ENCODE data around the gene HSPB8. TPM values are rescaled to one million over a fixed set of nuclear protein-coding genes. Genes with fewer than 3 reads are reported as not detected.

The HSPB8 gene
- total and polyA plus RNA-seq, 2 of the 4 experiments (the other 2 are of a cell fraction), result 12.9 to 25.8 TPM

- no peak overlapping the region for H2AK5ac ChIP-seq (ENCODE audit: low read depth, low read length)
- ATAC-seq (ENCODE audit: low read depth) (no peak), DNase-seq (no peak)
- no peak overlapping the region for H2BK15ac ChIP-seq (ENCODE audit: low read depth, low read length)
- no peak overlapping the region for H3K14ac ChIP-seq (replicated peaks; ENCODE audit: low read depth, low read length)
- no peak overlapping the region for H4K5ac ChIP-seq (ENCODE audit: low read depth, low read length)
- H2BK120ac ChIP-seq (ENCODE audit: low read depth, low read length), result no peak overlapping the region
- H3K27me3 ChIP-seq (ENCODE audit: control insufficient read depth, insufficient read depth, low read length), result no peaks in the 10 kb centered on the region
- no peak overlapping the region for H3K56ac ChIP-seq (ENCODE audit: extremely low read depth, insufficient read depth, low read length)
- dilution Hi-C loops (cut with HindIII; ENCODE audit: low sequenced_read_pairs, unreplicated experiment) (no loop called here), in situ Hi-C loops (cut with MboI; ENCODE audit: low sequenced_read_pairs) (loop anchor here (25.0 kb wide), 1 partner anchor 783 kb away; no protein-coding TSS in a partner anchor), intact Hi-C loops (cut with micrococcal nuclease) (no loop called here)
- no peak overlapping the region for H4K8ac ChIP-seq (ENCODE audit: low read depth in 2 of 2, low read length in 2 of 2)
- H2BK20ac ChIP-seq (ENCODE audit: low read depth, low read length), result no peak overlapping the region
- BruUV-seq (replicated peaks), result no TSS peak
- H3K79me1 ChIP-seq (ENCODE audit: low read depth in 1 of 2, low read length in 2 of 2), result no peaks in the 10 kb centered on the region
- H2AK9ac ChIP-seq (replicated peaks; ENCODE audit: low read depth, low read length, poor library complexity), result no peak overlapping the region
- H3K4me2 ChIP-seq (ENCODE audit: low read depth, low read length), result no peak overlapping the region
- WGBS, 2 experiments (ENCODE audit: extremely low coverage in 2 of 2, insufficient read length in 1 of 2), result 94% methylated on average over 4 of the region's 16 CpGs; no CpG with 5 or more reads in 1 of the 2 experiments
- 0 out of 2 replicates have a peak, but pooled peaks cover 2% of the 10 kb centered on the region for H3K4me1 ChIP-seq (ENCODE audit: control insufficient read depth, insufficient read depth, low read length)
- no peak overlapping the region for H3K9ac ChIP-seq (ENCODE audit: low read depth, low read length)
- H3K4ac ChIP-seq (ENCODE audit: low read depth, low read length), result no peak overlapping the region
- H3K9me3 ChIP-seq (ENCODE audit: control insufficient read depth, insufficient read depth, low read length), result no peaks in the 10 kb centered on the region
- H4K20me1 ChIP-seq (ENCODE audit: insufficient read depth, low read length), result no peaks in the 10 kb centered on the region
- no peak overlapping the region for H2AFZ ChIP-seq (replicated peaks; ENCODE audit: low read length, poor library complexity)
- POLR2A ChIA-PET (ENCODE audit: unreplicated experiment), result no interaction called here
- no peak overlapping the region for H3K23ac ChIP-seq (ENCODE audit: low read depth, low read length)
- TF ChIP-seq CEBPB (IDR thresholded peaks at IDR 0.05; ENCODE audit: low read depth, low read length) (no peak), CHD1 (IDR thresholded peaks at IDR 0.05; ENCODE audit: low read depth, low read length) (no peak), MAZ (IDR thresholded peaks at IDR 0.05; ENCODE audit: borderline replicate concordance, low read depth, low read length) (no peak), RCOR1 (IDR thresholded peaks at IDR 0.05; ENCODE audit: insufficient replicate concordance, low read length) (no peak), RAD21 (IDR thresholded peaks at IDR 0.05; ENCODE audit: low read length) (no peak), USF2 (IDR thresholded peaks at IDR 0.05; ENCODE audit: low read depth, low read length) (no peak), MXI1 (IDR thresholded peaks at IDR 0.05; ENCODE audit: borderline replicate concordance, low read depth, low read length) (no peak), POLR2A (IDR thresholded peaks at IDR 0.05; ENCODE audit: low read depth, low read length) (no peak)
- TF ChIP-seq, protein P1, sequence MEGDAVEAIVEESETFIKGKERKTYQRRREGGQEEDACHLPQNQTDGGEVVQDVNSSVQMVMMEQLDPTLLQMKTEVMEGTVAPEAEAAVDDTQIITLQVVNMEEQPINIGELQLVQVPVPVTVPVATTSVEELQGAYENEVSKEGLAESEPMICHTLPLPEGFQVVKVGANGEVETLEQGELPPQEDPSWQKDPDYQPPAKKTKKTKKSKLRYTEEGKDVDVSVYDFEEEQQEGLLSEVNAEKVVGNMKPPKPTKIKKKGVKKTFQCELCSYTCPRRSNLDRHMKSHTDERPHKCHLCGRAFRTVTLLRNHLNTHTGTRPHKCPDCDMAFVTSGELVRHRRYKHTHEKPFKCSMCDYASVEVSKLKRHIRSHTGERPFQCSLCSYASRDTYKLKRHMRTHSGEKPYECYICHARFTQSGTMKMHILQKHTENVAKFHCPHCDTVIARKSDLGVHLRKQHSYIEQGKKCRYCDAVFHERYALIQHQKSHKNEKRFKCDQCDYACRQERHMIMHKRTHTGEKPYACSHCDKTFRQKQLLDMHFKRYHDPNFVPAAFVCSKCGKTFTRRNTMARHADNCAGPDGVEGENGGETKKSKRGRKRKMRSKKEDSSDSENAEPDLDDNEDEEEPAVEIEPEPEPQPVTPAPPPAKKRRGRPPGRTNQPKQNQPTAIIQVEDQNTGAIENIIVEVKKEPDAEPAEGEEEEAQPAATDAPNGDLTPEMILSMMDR (conservative IDR thresholded peaks at IDR 0.05; ENCODE audit: low read depth, low read length), result no peak
- TF ChIP-seq, protein P2, sequence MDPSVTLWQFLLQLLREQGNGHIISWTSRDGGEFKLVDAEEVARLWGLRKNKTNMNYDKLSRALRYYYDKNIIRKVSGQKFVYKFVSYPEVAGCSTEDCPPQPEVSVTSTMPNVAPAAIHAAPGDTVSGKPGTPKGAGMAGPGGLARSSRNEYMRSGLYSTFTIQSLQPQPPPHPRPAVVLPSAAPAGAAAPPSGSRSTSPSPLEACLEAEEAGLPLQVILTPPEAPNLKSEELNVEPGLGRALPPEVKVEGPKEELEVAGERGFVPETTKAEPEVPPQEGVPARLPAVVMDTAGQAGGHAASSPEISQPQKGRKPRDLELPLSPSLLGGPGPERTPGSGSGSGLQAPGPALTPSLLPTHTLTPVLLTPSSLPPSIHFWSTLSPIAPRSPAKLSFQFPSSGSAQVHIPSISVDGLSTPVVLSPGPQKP (IDR thresholded peaks at IDR 0.05; ENCODE audit: borderline replicate concordance, low read depth, low read length), result no peak
- CTCF ChIA-PET, result interaction anchor here (1.2 kb wide), 1 partner anchor 10 kb away, joined by 4 read pairs; no protein-coding TSS in a partner anchor
- H2BK5ac ChIP-seq (ENCODE audit: low read depth, low read length, poor library complexity, severe bottlenecking), result no peak overlapping the region
- H3K9me1 ChIP-seq (ENCODE audit: insufficient read depth, low read length), result 0 out of 2 replicates have a peak, but pooled peaks cover 3% of the 10 kb centered on the region
- no peak overlapping the region for H4K91ac ChIP-seq (ENCODE audit: insufficient read depth, low read depth, low read length)
- H3K18ac ChIP-seq (ENCODE audit: low read depth, low read length), result no peak overlapping the region
- H3K27ac ChIP-seq (ENCODE audit: insufficient read depth, low read length), result no peak overlapping the region
- peaks cover 6% of the 10 kb centered on the region for H3K36me3 ChIP-seq (ENCODE audit: control insufficient read depth, insufficient read depth, low read length)
- H3K4me3 ChIP-seq (ENCODE audit: insufficient read depth, low read depth, low read length), result no peak overlapping the region
These were observed 16.5 kb downstream of the HSPB8 start for GRCh38 chr12:119195256-119195655.

Measured in IMR-90 (cell line).